GM10266 (cell line): ENCODE data around the gene CTRB2.

ENCODE experiments used
- DNase-seq: peaks from one replicate; pipeline ENCODE4 v3.0.0; 2012; ENCODE audit errors: extremely low spot score
- CTCF ChIP-seq: IDR thresholded peaks from 2 replicates; pipeline ENCODE4 v1.5.1; 2012; ENCODE audit warnings: mild to moderate bottlenecking, low read depth; ENCODE audit not compliant: control insufficient read depth, insufficient read depth; ENCODE audit errors: missing control alignments

CTRB2 gene

GRCh38 chr16:75239542-75240122 is 32.7 kb upstream of the CTRB2 start:
- DNase-seq = no peak
- TF ChIP-seq CTCF = no peak

- no peak for DNase-seq
- TF ChIP-seq CTCF = no peak
These were observed 32.0 kb upstream of the CTRB2 start for GRCh38 chr16:75238853-75239541.

- TF ChIP-seq CTCF = no peak
- DNase-seq = no peak
These were observed 31.3 kb upstream of the CTRB2 start for GRCh38 chr16:75238132-75238852.

GRCh38 chr16:75237398-75238131 is 30.6 kb upstream of the CTRB2 start:
- no peak for TF ChIP-seq CTCF
- no peak for DNase-seq

- no peak for TF ChIP-seq CTCF
- DNase-seq = no peak
These were observed 29.9 kb upstream of the CTRB2 start for GRCh38 chr16:75236736-75237397.

- no peak for DNase-seq
- TF ChIP-seq CTCF = no peak
These were observed 29.3 kb upstream of the CTRB2 start for GRCh38 chr16:75236232-75236631.
